ENCODE data around the gene OR13J1.
"Not testable (repeated sequence)": the region's sequence is repeated elsewhere in the genome, so short reads cannot be mapped to it uniquely, and the experiment has no call there.

The OR13J1 gene

GRCh38 chr9:35904338-35904737, 34.1 kb upstream of the OR13J1 start:
- no peak for DNase-seq

- DNase-seq, result peak in 1 of 2 experiments; percentile 49
These were observed 32.8 kb upstream of the OR13J1 start for GRCh38 chr9:35903049-35903448.

- DNase-seq, result no peak
These were observed 28.8 kb upstream of the OR13J1 start for GRCh38 chr9:35899021-35899420.

- no peak for DNase-seq
These were observed 28.1 kb upstream of the OR13J1 start for GRCh38 chr9:35898337-35898736.

GRCh38 chr9:35897376-35898099, 27.3 kb upstream of the OR13J1 start:
- DNase-seq, result not testable (repeated sequence)

GRCh38 chr9:35896570-35896969, 26.4 kb upstream of the OR13J1 start:
- DNase-seq, result no peak

GRCh38 chr9:35892051-35892450, 21.9 kb upstream of the OR13J1 start:
- DNase-seq, result no peak

GRCh38 chr9:35891646-35892045, 21.4 kb upstream of the OR13J1 start:
- no peak for DNase-seq

- DNase-seq, result not testable (repeated sequence)
These were observed 14.7 kb upstream of the OR13J1 start for GRCh38 chr9:35884908-35885307.

GRCh38 chr9:35882996-35883395, 12.8 kb upstream of the OR13J1 start:
- no peak for DNase-seq

GRCh38 chr9:35882263-35882848, 12.2 kb upstream of the OR13J1 start:
- DNase-seq, result peak in 1 of 2 experiments; percentile 44

- no peak for DNase-seq
These were observed 2.3 kb upstream of the OR13J1 start for GRCh38 chr9:35872505-35872904.

GRCh38 chr9:35871545-35871944, 1.3 kb upstream of the OR13J1 start:
- no peak for DNase-seq

GRCh38 chr9:35869621-35870216, 482 bp downstream of the OR13J1 start:
- no peak for DNase-seq

- DNase-seq, result no peak
These were observed 1.3 kb downstream of the OR13J1 start for GRCh38 chr9:35868933-35869332.

- DNase-seq, result no peak
These were observed 2.7 kb downstream of the OR13J1 start for GRCh38 chr9:35867538-35867937.

GRCh38 chr9:35864695-35865255, 5.4 kb downstream of the OR13J1 start:
- DNase-seq, result no peak

- DNase-seq, result no peak
These were observed 6.6 kb downstream of the OR13J1 start for GRCh38 chr9:35863583-35863982.

GRCh38 chr9:35862328-35862727, 7.9 kb downstream of the OR13J1 start:
- no peak for DNase-seq

- DNase-seq, result no peak
These were observed 8.9 kb downstream of the OR13J1 start for GRCh38 chr9:35861161-35861897.

GRCh38 chr9:35859990-35860339, 10.2 kb downstream of the OR13J1 start:
- no peak for DNase-seq

- DNase-seq, result no peak
These were observed 10.8 kb downstream of the OR13J1 start for GRCh38 chr9:35859310-35859989.

GRCh38 chr9:35858458-35858857, 11.7 kb downstream of the OR13J1 start:
- DNase-seq, result no peak
